DOHH2 (cell line): ENCODE results near the gene ST8SIA6.
"Not testable (repeated sequence)": the region's sequence is repeated elsewhere in the genome, so short reads cannot be mapped to it uniquely, and the experiment has no call there.

Experiments used
- H3F3A ChIP-seq: fragments of 200-600 bp; sonication (generic), shearing (Covaris generic); 2 replicates; pipeline ENCODE4 v1.6.0; 2016; ENCODE audit warnings: antibody characterized with exemption, mild to moderate bottlenecking; ENCODE audit not compliant: control insufficient read depth, insufficient read depth
- H3K27ac ChIP-seq: fragments of 200-600 bp; sonication (generic); 2 replicates; pipeline ENCODE4 v1.5.1; 2014; ENCODE audit warnings: low read depth, mild to moderate bottlenecking, low read length, moderate library complexity
- H3K27me3 ChIP-seq: fragments of 200-600 bp; sonication (generic); 2 replicates; pipeline ENCODE4 v1.6.1; 2014; ENCODE audit warnings: mild to moderate bottlenecking, low read length, mixed read lengths; ENCODE audit not compliant: control insufficient read depth
- H3K36me3 ChIP-seq: fragments of 200-600 bp; sonication (generic); 2 replicates; pipeline ENCODE4 v1.6.1; 2014; ENCODE audit warnings: mild to moderate bottlenecking, low read length, moderate library complexity, mixed read lengths; ENCODE audit not compliant: control insufficient read depth
- H3K4me1 ChIP-seq: fragments of 200-600 bp; sonication (generic); 2 replicates; pipeline ENCODE4 v1.6.1; 2014; ENCODE audit warnings: mild to moderate bottlenecking, low read length, mixed read lengths; ENCODE audit not compliant: control insufficient read depth
- H3K4me2 ChIP-seq: fragments of 200-600 bp; sonication (generic); 2 replicates; pipeline ENCODE4 v1.6.0; 2014; ENCODE audit warnings: mild to moderate bottlenecking, low read length, moderate library complexity
- H3K4me3 ChIP-seq: fragments of 200-600 bp; sonication (generic); 2 replicates; pipeline ENCODE4 v1.5.1; 2014; ENCODE audit warnings: mild to moderate bottlenecking, low read length, mixed read lengths
- H3K79me2 ChIP-seq: fragments of 200-600 bp; sonication (generic); 2 replicates; pipeline ENCODE4 v1.6.1; 2014; ENCODE audit warnings: mild to moderate bottlenecking, low read length, mixed read lengths; ENCODE audit not compliant: control insufficient read depth
- H3K9me2 ChIP-seq: fragments of 200-600 bp; sonication (generic); replicated peaks from 2 replicates; pipeline ENCODE4 v1.6.1; 2014; ENCODE audit warnings: mild to moderate bottlenecking, low read length, mixed read lengths; ENCODE audit not compliant: control insufficient read depth
- H3K9me3 ChIP-seq: fragments of 200-600 bp; sonication (generic); 2 replicates; pipeline ENCODE4 v1.6.1; 2014; ENCODE audit warnings: antibody characterized with exemption, low read length, mixed read lengths; ENCODE audit not compliant: control insufficient read depth, insufficient read depth
- H4K20me1 ChIP-seq: fragments of 200-600 bp; sonication (generic); 2 replicates; pipeline ENCODE4 v1.6.0; 2014; ENCODE audit warnings: low read depth, mild to moderate bottlenecking, antibody characterized with exemption, low read length, moderate library complexity; ENCODE audit not compliant: control insufficient read depth, insufficient read depth
- EZH2phosphoT487 ChIP-seq: fragments of 200-600 bp; sonication (generic); IDR thresholded peaks from 2 replicates; pipeline ENCODE4 v1.6.1; 2017; ENCODE audit warnings: borderline replicate concordance, mild to moderate bottlenecking, antibody characterized with exemption, low read length, moderate library complexity, mixed read lengths
- TF ChIP-seq, protein P1 (sequence below): fragments of 200-600 bp; sonication (generic); IDR thresholded peaks from one replicate; pipeline ENCODE4 v1.5.1; 2014; ENCODE audit warnings: antibody characterized with exemption, mild to moderate bottlenecking, low read depth, low read length; ENCODE audit not compliant: poor library complexity, severe bottlenecking

ST8SIA6 gene, protein sequence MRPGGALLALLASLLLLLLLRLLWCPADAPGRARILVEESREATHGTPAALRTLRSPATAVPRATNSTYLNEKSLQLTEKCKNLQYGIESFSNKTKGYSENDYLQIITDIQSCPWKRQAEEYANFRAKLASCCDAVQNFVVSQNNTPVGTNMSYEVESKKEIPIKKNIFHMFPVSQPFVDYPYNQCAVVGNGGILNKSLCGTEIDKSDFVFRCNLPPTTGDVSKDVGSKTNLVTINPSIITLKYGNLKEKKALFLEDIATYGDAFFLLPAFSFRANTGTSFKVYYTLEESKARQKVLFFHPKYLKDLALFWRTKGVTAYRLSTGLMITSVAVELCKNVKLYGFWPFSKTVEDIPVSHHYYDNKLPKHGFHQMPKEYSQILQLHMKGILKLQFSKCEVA

DNA sequence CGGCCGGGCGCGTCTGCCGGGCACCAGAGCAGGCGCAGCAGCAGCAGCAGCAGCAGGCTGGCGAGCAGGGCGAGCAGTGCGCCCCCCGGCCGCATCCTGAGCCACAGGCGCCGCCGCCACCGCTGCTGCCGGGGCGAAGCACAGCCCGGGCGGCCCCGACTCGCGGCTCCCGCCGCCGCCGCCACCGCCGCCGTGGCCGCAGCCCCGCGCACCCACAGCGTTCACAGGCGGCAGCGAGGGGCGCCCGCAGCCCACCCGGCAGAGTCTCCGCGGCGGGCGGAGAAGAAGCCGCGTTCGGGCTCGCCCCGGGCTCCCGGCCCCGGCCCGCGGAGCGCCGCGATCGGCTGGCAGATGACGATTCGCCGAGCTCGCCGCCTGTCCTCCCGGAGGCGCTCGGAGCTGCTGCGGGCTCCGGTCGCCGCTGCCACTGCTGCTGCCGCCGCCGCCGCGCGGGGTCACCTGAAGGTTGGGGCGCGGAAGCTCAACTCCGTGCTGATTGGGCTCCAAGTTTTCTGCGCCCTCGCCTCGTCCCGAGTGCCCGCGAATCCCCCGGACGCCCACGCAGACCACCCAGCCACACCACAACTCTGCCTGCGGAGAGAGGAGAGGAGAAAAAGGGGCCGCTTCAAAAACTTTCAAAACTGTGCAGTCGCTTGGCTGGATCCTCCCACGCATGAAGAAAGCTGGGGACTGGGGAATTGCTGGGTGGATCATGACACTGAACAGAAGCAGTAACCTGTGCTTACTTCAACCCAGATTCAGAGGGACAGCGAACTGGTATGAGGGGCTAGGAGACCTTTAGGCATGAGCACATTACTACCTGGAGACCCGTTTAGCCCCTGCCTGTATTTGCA is at the start of gene ST8SIA6:
TSS of gene ST8SIA6 (minus strand) at position 435 of the 854 bp plus-strand sequence. CDS start at position 95, 340 bp downstream.
- Histone ChIP-seq H3K27ac (no peak within 1 kb of the TSS), H3K9me3 (no peaks in the 10 kb centered on the region), H4K20me1 (no peaks in the 10 kb centered on the region), H3K4me1 (no peaks in the 10 kb centered on the region), H3K4me3 (no peak within 1 kb of the TSS), H3F3A (no peaks in the 10 kb centered on the region), H3K36me3 (no peaks in the 10 kb centered on the region), H3K79me2 (no peaks in the 10 kb centered on the region), H3K27me3 (no peaks in the 10 kb centered on the region; the same call in 1 of the 2 replicates), H3K4me2 (no peak within 1 kb of the TSS), H3K9me2 (no peaks in the 10 kb centered on the region)
- no peak for TF ChIP-seq EZH2phosphoT487
- TF ChIP-seq, protein P1, sequence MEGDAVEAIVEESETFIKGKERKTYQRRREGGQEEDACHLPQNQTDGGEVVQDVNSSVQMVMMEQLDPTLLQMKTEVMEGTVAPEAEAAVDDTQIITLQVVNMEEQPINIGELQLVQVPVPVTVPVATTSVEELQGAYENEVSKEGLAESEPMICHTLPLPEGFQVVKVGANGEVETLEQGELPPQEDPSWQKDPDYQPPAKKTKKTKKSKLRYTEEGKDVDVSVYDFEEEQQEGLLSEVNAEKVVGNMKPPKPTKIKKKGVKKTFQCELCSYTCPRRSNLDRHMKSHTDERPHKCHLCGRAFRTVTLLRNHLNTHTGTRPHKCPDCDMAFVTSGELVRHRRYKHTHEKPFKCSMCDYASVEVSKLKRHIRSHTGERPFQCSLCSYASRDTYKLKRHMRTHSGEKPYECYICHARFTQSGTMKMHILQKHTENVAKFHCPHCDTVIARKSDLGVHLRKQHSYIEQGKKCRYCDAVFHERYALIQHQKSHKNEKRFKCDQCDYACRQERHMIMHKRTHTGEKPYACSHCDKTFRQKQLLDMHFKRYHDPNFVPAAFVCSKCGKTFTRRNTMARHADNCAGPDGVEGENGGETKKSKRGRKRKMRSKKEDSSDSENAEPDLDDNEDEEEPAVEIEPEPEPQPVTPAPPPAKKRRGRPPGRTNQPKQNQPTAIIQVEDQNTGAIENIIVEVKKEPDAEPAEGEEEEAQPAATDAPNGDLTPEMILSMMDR, result no peak

DNA sequence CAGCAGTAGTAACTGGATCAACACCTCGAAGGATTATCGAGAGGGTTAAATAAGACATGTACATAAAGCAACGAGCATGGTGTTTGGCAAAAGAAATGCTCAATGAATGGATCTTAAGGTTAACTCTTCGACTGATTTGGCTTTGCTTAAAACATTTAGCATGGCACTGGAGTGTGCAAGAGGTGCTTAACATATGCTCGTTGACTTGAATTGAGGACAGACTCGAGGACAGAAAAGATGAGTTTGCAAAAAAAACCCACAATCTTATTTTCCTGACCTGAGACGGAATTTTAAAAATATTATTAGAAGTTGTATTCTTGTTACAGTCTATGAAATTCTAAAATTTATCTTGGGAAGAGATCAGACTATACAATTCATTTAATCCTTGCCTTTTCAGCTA is 49.4 kb upstream of the ST8SIA6 start:
- no peak for TF ChIP-seq EZH2phosphoT487
- TF ChIP-seq, protein P1, result no peak
- Histone ChIP-seq H3K4me3 (no peak overlapping the region), H3K4me2 (no peak overlapping the region), H3K36me3 (no peaks in the 10 kb centered on the region), H3K9me2 (no peaks in the 10 kb centered on the region), H3K9me3 (no peaks in the 10 kb centered on the region), H4K20me1 (no peaks in the 10 kb centered on the region), H3K4me1 (no peaks in the 10 kb centered on the region), H3F3A (no peaks in the 10 kb centered on the region), H3K27me3 (no peaks in the 10 kb centered on the region), H3K79me2 (no peaks in the 10 kb centered on the region), H3K27ac (no peak overlapping the region)

DNA sequence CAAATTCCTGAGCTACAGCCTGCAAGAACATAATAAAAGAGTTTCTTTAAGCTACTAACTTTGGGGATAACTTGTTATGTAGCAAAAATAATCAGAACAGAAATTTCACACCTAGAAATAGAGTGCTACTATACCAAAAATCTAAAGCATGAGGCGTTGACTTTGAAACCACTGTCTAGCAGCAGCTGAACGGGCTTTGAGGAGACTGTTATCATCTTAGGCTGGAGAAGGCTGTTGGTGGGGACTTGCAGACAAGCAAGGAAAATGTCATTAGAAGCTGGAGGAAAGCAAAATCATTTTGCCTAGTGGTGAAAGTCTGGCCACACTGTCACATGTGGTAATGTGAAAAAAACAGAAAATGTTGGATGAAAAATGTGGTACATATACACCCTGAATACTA is 48.4 kb upstream of the ST8SIA6 start:
- Histone ChIP-seq H3K4me3 (no peak overlapping the region), H3F3A (no peaks in the 10 kb centered on the region), H3K9me3 (no peaks in the 10 kb centered on the region), H4K20me1 (no peaks in the 10 kb centered on the region), H3K36me3 (no peaks in the 10 kb centered on the region), H3K27me3 (no peaks in the 10 kb centered on the region), H3K4me1 (no peaks in the 10 kb centered on the region), H3K79me2 (no peaks in the 10 kb centered on the region), H3K4me2 (no peak overlapping the region), H3K27ac (no peak overlapping the region), H3K9me2 (no peaks in the 10 kb centered on the region)
- TF ChIP-seq, protein P1, result no peak
- TF ChIP-seq EZH2phosphoT487, result no peak

DNA sequence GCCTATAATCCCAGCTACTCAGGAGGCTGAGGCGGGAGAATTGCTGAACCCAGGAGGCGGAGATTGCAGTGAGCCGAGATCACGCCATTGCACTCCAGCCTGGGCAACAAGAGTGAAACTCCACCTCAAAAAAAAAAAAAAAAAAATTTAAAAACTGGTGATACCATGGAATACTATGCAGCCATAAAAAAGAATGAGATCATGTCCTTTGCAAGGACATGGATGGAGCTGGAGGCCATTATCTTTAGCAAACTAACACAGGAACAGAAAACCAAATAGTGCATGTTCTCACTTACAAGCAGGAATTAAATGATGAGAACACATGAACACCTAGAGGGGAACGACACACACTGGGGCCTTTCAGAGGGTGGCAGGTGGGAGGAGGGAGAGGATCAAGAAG is 44.6 kb upstream of the ST8SIA6 start:
- H3K4me1 ChIP-seq, H3K9me3 ChIP-seq, H3K79me2 ChIP-seq, H3K36me3 ChIP-seq, H4K20me1 ChIP-seq, H3K27ac ChIP-seq, H3F3A ChIP-seq, H3K9me2 ChIP-seq, H3K27me3 ChIP-seq, H3K4me2 ChIP-seq, H3K4me3 ChIP-seq: not testable (repeated sequence)
